Mammary microvascular endothelial cell (primary cell): ENCODE data around the gene HYAL2. TPM values are rescaled to one million over a fixed set of nuclear protein-coding genes. Genes with fewer than 3 reads are reported as not detected.

ENCODE experiments used
- total RNA-seq: library from RNA; depleted of rRNA; stranded (reverse); fragments of >200 nt; gene quantifications from 2 replicates; pipeline ENCODE4 v1.2.3, GENCODE V29; 2015

Gene HYAL2, protein sequence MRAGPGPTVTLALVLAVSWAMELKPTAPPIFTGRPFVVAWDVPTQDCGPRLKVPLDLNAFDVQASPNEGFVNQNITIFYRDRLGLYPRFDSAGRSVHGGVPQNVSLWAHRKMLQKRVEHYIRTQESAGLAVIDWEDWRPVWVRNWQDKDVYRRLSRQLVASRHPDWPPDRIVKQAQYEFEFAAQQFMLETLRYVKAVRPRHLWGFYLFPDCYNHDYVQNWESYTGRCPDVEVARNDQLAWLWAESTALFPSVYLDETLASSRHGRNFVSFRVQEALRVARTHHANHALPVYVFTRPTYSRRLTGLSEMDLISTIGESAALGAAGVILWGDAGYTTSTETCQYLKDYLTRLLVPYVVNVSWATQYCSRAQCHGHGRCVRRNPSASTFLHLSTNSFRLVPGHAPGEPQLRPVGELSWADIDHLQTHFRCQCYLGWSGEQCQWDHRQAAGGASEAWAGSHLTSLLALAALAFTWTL
- 505 and 575 TPM in 2 replicates for total RNA-seq

DNA sequence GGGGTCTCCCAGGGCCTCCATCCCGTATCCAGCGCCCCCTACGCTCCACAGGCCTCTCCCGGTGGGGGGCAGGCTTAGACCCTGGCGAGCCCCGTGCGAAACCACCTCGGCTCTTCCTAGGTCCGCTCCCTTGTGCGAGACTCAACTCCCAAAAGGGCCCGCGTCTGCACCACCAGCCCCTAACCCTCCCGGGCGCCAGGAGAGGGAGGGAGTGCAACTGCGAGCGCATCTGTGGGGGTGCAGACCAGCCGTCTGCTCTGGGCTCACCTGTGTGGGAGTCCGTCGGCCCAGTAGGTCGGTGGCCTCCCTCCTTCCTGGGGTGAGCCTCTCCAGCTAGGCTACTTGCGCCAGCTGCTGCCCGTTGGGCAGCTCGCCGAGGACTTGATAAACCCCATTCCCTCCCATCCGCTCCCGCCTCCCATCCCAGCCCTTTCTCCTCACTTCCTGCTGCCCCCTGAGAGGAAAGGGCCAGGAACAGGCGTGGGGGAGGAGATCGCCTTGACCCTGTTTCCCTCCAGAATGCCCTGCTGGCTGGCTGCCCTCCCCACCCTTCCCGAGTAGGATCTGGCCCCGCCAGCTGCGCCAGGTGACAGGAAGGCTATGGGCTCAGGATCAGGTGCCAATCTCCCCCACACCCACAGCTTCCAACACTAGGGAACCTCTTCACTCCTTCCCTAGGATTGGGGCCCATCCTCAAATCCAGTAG, at the start of gene HYAL2:
Gene HYAL2, minus strand, starts transcription at position 360 of the 706 bp plus-strand sequence. CDS start 2,256 bp downstream, outside the sequence.

GRCh38 chr3:50358911-50359759, 36.6 kb upstream of the HYAL2 start, which contains the start of gene TMEM115:
Gene TMEM115, minus strand, starts transcription at chr3:50359521. Its CDS starts 458 bp downstream, at chr3:50359063.

GRCh38 chr3:50350527-50351322, 28.2 kb upstream of the HYAL2 start, which contains the start of the genes CYB561D2 and NPRL2:
Gene CYB561D2, plus strand, starts transcription at chr3:50350862. Its CDS starts 572 bp downstream, at chr3:50351434.
Gene NPRL2, minus strand, starts transcription at chr3:50350775. Its CDS starts 123 bp downstream, at chr3:50350652.

GRCh38 chr3:50345586-50346234, 23.2 kb upstream of the HYAL2 start, which contains the start of gene ZMYND10:
Gene ZMYND10, minus strand, starts transcription at chr3:50345732. Its CDS starts 153 bp downstream, at chr3:50345579.

GRCh38 chr3:50340448-50341329, 18.1 kb upstream of the HYAL2 start, which contains the start of gene RASSF1:
Gene RASSF1, minus strand, starts transcription at chr3:50340836. Its CDS starts 31 bp downstream, at chr3:50340805.

DNA sequence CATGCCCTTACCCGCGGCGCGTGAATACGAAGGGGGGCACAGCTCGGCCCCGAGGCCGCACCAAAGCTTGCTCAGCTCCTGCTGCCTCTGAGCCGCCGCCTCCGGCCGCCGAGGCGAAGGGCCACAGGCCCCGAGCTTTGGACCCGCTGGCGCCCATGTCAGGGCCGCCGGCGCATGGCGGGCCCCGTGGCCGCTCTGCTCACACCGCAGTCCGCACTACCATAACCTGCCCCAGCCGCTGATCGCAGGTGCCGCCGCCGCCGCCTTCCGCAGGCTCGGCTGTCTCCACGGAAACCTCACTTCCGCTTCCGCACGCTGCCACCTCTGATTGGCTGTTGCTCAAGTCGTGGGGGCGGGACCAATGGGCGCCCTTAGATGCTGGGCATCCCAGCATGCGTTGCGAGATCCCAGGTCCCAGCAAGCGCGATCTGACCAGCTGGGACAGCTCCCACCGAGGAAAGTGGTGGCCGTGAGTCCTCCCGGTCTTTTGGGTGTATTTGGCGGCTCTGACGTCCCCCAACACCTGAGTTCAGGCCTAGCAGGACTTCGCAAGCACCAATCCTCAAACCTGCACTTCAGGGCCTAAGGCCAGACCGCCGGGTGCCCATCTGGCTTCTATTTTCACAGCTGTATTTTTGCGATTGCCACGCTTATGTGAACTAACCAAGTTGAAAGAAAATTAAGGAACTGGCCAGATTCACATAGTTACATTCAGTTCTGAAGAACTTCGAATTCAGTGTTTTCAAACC, 5.6 kb upstream of the HYAL2 start, which contains the start of gene TUSC2:
Gene TUSC2, minus strand, starts transcription at position 281 of the 749 bp plus-strand sequence. Its CDS starts 124 bp downstream, at position 157.

DNA sequence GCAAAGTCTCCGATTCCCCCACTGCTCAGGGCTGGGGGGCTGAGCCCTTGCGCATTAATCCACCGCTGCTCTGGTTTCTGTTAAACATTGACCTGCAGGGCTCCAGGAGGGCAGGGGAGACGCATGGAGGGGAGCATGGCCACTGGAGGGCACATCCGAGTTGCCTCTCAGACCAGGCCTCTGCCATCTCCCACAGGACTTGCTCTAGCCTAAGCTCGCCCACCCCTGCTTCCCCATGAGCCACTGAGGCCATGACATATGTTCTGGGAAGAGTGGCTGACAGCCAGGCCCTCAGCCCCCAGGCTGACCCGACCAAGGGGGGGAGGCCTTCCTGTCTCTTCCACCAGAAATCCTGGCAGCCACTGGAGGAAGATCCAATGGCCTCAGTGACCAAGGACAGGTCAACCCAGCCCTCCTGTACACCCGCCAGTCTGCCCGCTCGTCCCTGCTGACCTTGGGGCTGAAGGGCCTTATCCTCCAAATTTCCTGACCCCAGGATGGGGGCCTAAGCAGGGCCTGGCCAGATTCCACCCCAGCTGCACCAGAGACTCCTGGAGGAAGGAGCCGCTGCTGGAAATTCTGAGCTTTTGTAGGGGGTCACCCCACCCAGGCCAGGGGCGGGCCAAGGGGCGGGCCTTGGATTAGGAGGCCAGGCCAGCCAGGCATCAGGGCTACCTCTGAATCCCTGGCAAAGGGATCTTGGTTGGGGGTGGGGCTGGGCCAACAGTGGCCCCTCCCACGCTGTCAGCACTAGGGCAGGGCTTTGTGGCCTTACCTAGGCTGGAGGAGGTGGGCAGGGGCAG, 19.3 kb downstream of the HYAL2 start, which contains the start of gene HYAL1:
Gene HYAL1, minus strand, starts transcription at position 562 of the 803 bp plus-strand sequence. CDS start 618 bp downstream, outside the sequence.

DNA sequence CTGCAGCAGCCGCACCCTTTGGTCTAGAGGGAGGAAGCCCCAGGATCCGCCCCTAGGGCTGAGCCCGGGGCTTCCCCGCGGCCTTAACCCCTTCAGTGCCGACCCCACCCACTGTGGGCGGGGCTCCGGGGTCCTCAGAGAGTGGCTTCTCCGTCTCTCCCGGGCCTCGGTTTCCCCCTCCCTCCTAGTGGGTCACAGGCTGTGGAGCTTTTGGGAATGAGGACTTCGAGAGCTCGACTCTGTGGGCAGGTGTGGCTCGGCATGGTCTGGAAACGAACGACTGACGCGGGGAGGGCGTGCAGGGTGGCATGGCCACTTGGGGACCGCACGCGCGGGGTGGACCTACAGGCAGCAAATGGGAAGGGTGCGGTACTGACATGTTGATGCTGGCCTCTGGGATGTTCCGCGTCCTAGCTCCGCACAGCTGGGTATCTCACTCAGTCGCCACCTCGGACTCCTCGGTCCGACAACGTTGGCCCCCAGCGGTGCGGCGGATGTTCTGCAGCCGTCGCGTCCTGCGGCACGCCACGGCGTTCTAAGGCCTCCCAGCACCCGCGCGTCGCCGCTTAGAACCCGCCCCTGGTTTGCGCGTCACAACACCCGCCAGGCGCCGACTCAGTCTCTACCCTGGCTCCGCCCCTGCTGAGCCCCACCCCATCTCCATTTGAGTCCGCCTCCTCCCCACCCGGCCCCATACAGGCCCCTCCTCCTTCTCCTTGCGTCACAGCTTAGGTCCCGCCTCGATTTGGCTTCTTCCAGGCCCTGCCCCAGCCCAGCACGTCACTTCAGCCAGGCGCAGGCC, 23.5 kb downstream of the HYAL2 start, which contains the start of the genes HYAL3 and NAA80:
Gene HYAL3, minus strand, starts transcription at position 570 of the 802 bp plus-strand sequence. CDS start 3,803 bp downstream, outside the sequence.
Gene NAA80, minus strand, starts transcription at position 570 of the 802 bp plus-strand sequence. CDS start 1,942 bp downstream, outside the sequence.

GRCh38 chr3:50292159-50293078, 30.1 kb downstream of the HYAL2 start, which contains the start of gene IFRD2:
Gene IFRD2, minus strand, starts transcription at chr3:50292429. Its CDS starts 155 bp downstream, at chr3:50292274.

DNA sequence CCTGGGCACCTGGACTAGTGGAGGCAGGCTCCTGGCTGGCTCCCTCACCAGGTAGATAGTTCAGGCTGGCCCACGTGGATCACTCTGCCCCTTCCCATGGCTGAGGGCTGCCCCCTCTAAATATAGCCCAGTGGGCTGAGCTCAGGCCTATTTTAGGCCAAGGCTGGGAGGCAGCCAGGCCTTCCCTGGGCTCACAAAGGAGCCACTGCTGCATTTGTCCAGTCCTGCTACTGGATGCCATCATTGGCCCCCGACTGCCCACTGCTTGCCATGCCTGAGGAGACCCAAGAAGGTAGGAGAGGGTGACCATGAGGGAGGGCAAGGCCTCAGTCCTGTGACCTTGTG, 43.7 kb downstream of the HYAL2 start, which contains the start of gene LSMEM2:
Gene LSMEM2, plus strand, starts transcription at position 208 of the 345 bp plus-strand sequence. Its CDS starts 27 bp downstream, at position 235.

DNA sequence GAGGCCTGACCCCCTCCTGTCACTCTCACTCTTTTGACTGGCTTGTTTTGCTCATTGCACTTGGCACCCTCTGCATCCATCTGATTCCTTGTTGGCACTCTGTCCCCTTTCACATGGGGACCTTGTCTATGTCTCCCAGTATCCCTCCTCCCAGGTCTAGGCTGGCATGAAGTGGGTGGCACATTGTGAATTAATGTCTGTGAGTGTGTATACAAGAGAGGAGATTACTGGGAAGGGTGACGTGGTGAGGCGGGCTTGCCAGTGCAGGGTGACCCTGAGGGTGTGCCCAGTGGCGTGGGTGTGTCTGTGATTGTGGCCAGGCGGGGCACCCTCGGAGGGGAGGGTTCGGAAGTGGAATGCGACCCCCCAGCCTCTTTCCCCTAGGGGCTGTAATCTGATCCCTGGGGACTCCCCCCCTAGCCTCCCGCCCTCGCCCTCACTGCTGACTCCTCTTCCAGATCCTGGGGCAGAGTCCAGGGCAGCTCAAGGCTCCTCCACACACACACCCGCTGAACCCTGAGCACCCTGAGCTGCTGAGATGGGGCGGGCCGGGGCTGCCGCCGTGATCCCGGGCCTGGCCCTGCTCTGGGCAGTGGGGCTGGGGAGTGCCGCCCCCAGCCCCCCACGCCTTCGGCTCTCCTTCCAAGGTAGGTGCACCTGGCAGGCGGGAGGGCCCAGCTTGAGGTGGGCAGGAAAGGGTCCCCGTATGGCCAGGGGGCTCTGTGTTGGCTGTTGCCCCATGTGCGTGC, 53.7 kb downstream of the HYAL2 start, which contains the start of gene SEMA3B:
Gene SEMA3B, plus strand, starts transcription at position 445 of the 749 bp plus-strand sequence. Its CDS starts 94 bp downstream, at position 539.

